GM23338 (cell line): ENCODE results near the gene VPREB3. TPM values are rescaled to one million over a fixed set of nuclear protein-coding genes. Genes with fewer than 3 reads are reported as not detected.

ENCODE experiments used
- ATAC-seq: fragments of 200-7000 bp; cut with Tn5 transposase; 3 replicates; pipeline ENCODE4 v1.9.1; 2020
- DNase-seq: peaks from one replicate; pipeline ENCODE4 v3.0.0-alpha.2; 2015; ENCODE audit warnings: low spot score
- H2AFZ ChIP-seq: fragments of 200-600 bp; sonication (generic); 2 replicates; pipeline ENCODE4 v1.8.0; 2016; ENCODE audit warnings: antibody characterized with exemption, mild to moderate bottlenecking, moderate library complexity
- H3F3A ChIP-seq: fragments of 200-600 bp; sonication (generic); replicated peaks from 2 replicates; pipeline ENCODE4 v1.8.0; 2017; ENCODE audit warnings: antibody characterized with exemption, mixed run types, low read depth
- H3K27ac ChIP-seq: fragments of 200-600 bp; sonication (generic); 2 replicates; pipeline ENCODE4 v1.6.1; 2016; ENCODE audit warnings: low read depth
- H3K27me3 ChIP-seq: fragments of 200-600 bp; sonication (generic); 2 replicates; pipeline ENCODE4 v1.8.0; 2016; ENCODE audit warnings: mild to moderate bottlenecking, mixed run types, moderate library complexity; ENCODE audit not compliant: insufficient read depth
- H3K36me3 ChIP-seq: fragments of 200-600 bp; sonication (generic); 2 replicates; pipeline ENCODE4 v1.8.0; 2016; ENCODE audit warnings: mild to moderate bottlenecking; ENCODE audit not compliant: insufficient read depth
- H3K4me1 ChIP-seq: fragments of 200-600 bp; sonication (generic); 2 replicates; pipeline ENCODE4 v1.8.0; 2016; ENCODE audit warnings: mild to moderate bottlenecking, moderate library complexity; ENCODE audit not compliant: insufficient read depth
- H3K4me2 ChIP-seq: fragments of 200-600 bp; sonication (generic); 2 replicates; pipeline ENCODE4 v1.7.1; 2017; ENCODE audit warnings: mixed run types
- H3K4me3 ChIP-seq: fragments of 200-600 bp; sonication (generic); 2 replicates; pipeline ENCODE4 v1.6.1; 2016; ENCODE audit warnings: mixed run types
- H3K79me2 ChIP-seq: fragments of 200-600 bp; sonication (generic); replicated peaks from 2 replicates; pipeline ENCODE4 v1.8.0; 2017; ENCODE audit warnings: mild to moderate bottlenecking; ENCODE audit not compliant: insufficient read depth
- H3K9me2 ChIP-seq: fragments of 200-600 bp; sonication (generic); 2 replicates; pipeline ENCODE4 v1.8.0; 2017; ENCODE audit not compliant: insufficient read depth
- H4K20me1 ChIP-seq: fragments of 200-600 bp; sonication (generic); replicated peaks from 2 replicates; pipeline ENCODE4 v1.8.0; 2017; ENCODE audit warnings: mild to moderate bottlenecking; ENCODE audit not compliant: insufficient read depth
- H3K27ac Mint-ChIP-seq: 2 replicates; pipeline ENCODE4 v1.8.0; 2020; ENCODE audit warnings: inconsistent platforms, mild to moderate bottlenecking, moderate library complexity, mixed read lengths
- H3K27me3 Mint-ChIP-seq: 3 replicates; pipeline ENCODE4 v1.8.0; 2022; ENCODE audit warnings: low read depth, mild to moderate bottlenecking, moderate library complexity, mixed read lengths, inconsistent platforms; ENCODE audit not compliant: insufficient read depth, poor library complexity
- H3K36me3 Mint-ChIP-seq: 3 replicates; pipeline ENCODE4 v1.8.0; 2021; ENCODE audit warnings: low read depth, mild to moderate bottlenecking, inconsistent platforms, moderate library complexity, mixed read lengths
- H3K4me1 Mint-ChIP-seq: 3 replicates; pipeline ENCODE4 v1.8.0; 2020; ENCODE audit warnings: mild to moderate bottlenecking, inconsistent platforms, mixed read lengths
- H3K4me3 Mint-ChIP-seq: 3 replicates; pipeline ENCODE4 v1.8.0; 2021; ENCODE audit warnings: moderate library complexity, mild to moderate bottlenecking, inconsistent platforms, mixed read lengths
- H3K9me3 Mint-ChIP-seq: 3 replicates; pipeline ENCODE4 v1.8.0; 2020; ENCODE audit warnings: moderate library complexity, mild to moderate bottlenecking, inconsistent platforms, mixed read lengths
- POLR2AphosphoS5 ChIP-seq: IDR thresholded peaks from 2 replicates; pipeline ENCODE4 v1.6.1; 2016; ENCODE audit warnings: antibody characterized with exemption, low read depth
- polyA plus RNA-seq: library from polyadenylated mRNA; unstranded; fragments of >200 nt; fragmentation: Nextera tagmentation; extraction: Ambion mirVana; gene quantifications from 2 replicates; pipeline ENCODE4 v1.2.1, GENCODE V29; 2016
- total RNA-seq: library from RNA; depleted of rRNA; stranded (reverse); fragments of >200 nt; shearing (Covaris generic); gene quantifications from 2 replicates; pipeline ENCODE4 v1.2.3, GENCODE V29; 2014; rRNA removed
- TF ChIP-seq, protein P1 (sequence below), 2 experiments: fragments of 200-600 bp in 1 of 2; sonication (generic) in 1 of 2; conservative IDR thresholded peaks; 2 replicates each; pipeline versions ENCODE4 v1.5.1 to v1.6.1; 2016 to 2017; ENCODE audit warnings: antibody characterized with exemption in 2 of 2, low read depth in 2 of 2, mild to moderate bottlenecking in 2 of 2, moderate library complexity in 1 of 2

Gene VPREB3
- total and polyA plus RNA-seq, 2 experiments from 2014 or later: 1.1 TPM; not detected in 1

DNA sequence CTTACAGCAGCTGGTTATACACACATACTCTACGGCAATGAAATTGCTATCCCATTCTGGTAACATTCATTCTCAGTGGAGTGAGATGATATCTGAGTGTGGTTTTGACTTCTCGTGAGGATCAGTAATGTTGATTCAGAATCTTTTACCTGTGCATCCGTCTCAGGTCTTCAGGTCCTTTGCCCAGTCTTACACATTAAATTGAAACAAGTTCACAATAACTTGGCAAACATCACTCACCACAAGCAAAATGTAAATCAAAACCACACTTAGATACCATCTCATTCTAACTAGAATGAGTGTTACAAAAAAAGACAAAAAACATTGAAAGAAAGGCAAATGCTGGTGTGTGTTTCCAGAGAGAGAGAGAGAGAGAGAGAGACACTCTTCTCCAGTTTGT, 49.4 kb downstream of the VPREB3 start:
- peaks cover 48% of the 10 kb centered on the region for H3K79me2 ChIP-seq
- DNase-seq: no peak
- H3K4me1 Mint-ChIP-seq: no peaks in the 10 kb centered on the region

DNA sequence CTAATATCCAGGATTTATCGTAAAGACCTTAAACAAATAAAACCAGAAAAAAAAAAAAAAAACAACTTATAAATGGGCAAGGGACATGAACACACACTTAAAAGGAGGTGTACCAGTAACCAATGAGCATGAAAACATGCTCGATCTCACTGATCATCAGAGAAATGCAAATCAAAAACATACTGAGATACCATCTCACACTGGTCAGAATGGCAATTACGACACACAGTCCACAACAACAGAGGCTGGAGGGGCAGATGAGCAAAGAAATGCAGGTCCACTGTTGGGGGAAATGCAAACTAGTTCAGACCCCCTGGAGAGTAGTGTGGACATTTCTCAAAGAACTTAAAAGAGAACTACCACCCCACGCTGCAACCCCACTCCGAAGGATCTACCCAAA, 50.2 kb downstream of the VPREB3 start:
- Histone ChIP-seq H3K4me2 (no peak overlapping the region), H3K36me3 (peaks cover 54% of the 10 kb centered on the region), H2AFZ (no peak overlapping the region), H3K4me3 (no peak overlapping the region), H3K9me2 (no peaks in the 10 kb centered on the region), H4K20me1 (peaks cover 58% of the 10 kb centered on the region), H3K79me2 (peaks cover 48% of the 10 kb centered on the region), H3K4me1 (no peaks in the 10 kb centered on the region), H3F3A (peaks cover 2% of the 10 kb centered on the region; the same call in 1 of the 2 replicates), H3K27ac (no peak overlapping the region), H3K27me3 (no peaks in the 10 kb centered on the region)
- no peaks in the 10 kb centered on the region for H3K4me1 Mint-ChIP-seq
- DNase-seq (no peak), ATAC-seq (no peak)
- H3K4me3 Mint-ChIP-seq: no peak overlapping the region
- no peaks in the 10 kb centered on the region for H3K9me3 Mint-ChIP-seq
- H3K27ac Mint-ChIP-seq: no peak overlapping the region
- peaks cover 1% of the 10 kb centered on the region for H3K27me3 Mint-ChIP-seq
- H3K36me3 Mint-ChIP-seq: peaks cover 46% of the 10 kb centered on the region
- TF ChIP-seq, protein P1, sequence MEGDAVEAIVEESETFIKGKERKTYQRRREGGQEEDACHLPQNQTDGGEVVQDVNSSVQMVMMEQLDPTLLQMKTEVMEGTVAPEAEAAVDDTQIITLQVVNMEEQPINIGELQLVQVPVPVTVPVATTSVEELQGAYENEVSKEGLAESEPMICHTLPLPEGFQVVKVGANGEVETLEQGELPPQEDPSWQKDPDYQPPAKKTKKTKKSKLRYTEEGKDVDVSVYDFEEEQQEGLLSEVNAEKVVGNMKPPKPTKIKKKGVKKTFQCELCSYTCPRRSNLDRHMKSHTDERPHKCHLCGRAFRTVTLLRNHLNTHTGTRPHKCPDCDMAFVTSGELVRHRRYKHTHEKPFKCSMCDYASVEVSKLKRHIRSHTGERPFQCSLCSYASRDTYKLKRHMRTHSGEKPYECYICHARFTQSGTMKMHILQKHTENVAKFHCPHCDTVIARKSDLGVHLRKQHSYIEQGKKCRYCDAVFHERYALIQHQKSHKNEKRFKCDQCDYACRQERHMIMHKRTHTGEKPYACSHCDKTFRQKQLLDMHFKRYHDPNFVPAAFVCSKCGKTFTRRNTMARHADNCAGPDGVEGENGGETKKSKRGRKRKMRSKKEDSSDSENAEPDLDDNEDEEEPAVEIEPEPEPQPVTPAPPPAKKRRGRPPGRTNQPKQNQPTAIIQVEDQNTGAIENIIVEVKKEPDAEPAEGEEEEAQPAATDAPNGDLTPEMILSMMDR (conservative IDR thresholded peaks at IDR 0.05; ENCODE audit: low read depth in 2 of 2): no peak

More for the DNA sequence above, 49.4 kb downstream of the VPREB3 start:
- Histone ChIP-seq H3K27me3 (no peaks in the 10 kb centered on the region), H3K27ac (no peak overlapping the region), H3K4me1 (no peaks in the 10 kb centered on the region), H3K4me3 (no peak overlapping the region), H3K4me2 (no peak overlapping the region), H3F3A (peaks cover 4% of the 10 kb centered on the region; the same call in 1 of the 2 replicates), H3K36me3 (peaks cover 61% of the 10 kb centered on the region), H4K20me1 (peaks cover 58% of the 10 kb centered on the region), H3K9me2 (no peaks in the 10 kb centered on the region), H2AFZ (no peak overlapping the region)
- Mint-ChIP-seq H3K27ac (no peak overlapping the region), H3K36me3 (peaks cover 53% of the 10 kb centered on the region), H3K27me3 (peaks cover 1% of the 10 kb centered on the region), H3K9me3 (no peaks in the 10 kb centered on the region), H3K4me3 (no peak overlapping the region)
- ATAC-seq: no peak
- no peak for TF ChIP-seq POLR2AphosphoS5

Other genes with a start within 250 kb of the VPREB3 start
- not detected in 2 replicates for gene IGLL1, start 174.1 kb downstream of the VPREB3 start, total RNA-seq
- gene IGLL1, start 174.1 kb downstream of the VPREB3 start, polyA plus RNA-seq: not detected in 2 replicates
- gene DRICH1, start 122.1 kb downstream of the VPREB3 start, total RNA-seq: not detected in 2 replicates
- gene DRICH1, start 122.1 kb downstream of the VPREB3 start, polyA plus RNA-seq: not detected in 2 replicates
- gene RGL4, start 63.4 kb downstream of the VPREB3 start, total RNA-seq: not detected in 2 replicates
- 0.07 and 0.16 TPM in 2 replicates for gene RGL4, start 63.4 kb downstream of the VPREB3 start, polyA plus RNA-seq
- gene ZNF70, start 3.3 kb downstream of the VPREB3 start, total RNA-seq: 2.6 TPM in 2 replicates
- gene ZNF70, start 3.3 kb downstream of the VPREB3 start, polyA plus RNA-seq: 0.19 and 0.45 TPM in 2 replicates
- 3.6 and 5.7 TPM in 2 replicates for gene C22orf15, start 8.6 kb upstream of the VPREB3 start, total RNA-seq
- gene C22orf15, start 8.6 kb upstream of the VPREB3 start, polyA plus RNA-seq: 9.3 and 10.1 TPM in 2 replicates
- gene CHCHD10, start 13.5 kb upstream of the VPREB3 start, total RNA-seq: 1.2 and 11.4 TPM in 2 replicates
- 101 and 113 TPM in 2 replicates for gene CHCHD10, start 13.5 kb upstream of the VPREB3 start, polyA plus RNA-seq
- gene MMP11, start 18.4 kb upstream of the VPREB3 start, total RNA-seq: 12.1 and 17.4 TPM in 2 replicates
- 4.9 and 5.3 TPM in 2 replicates for gene MMP11, start 18.4 kb upstream of the VPREB3 start, polyA plus RNA-seq
- gene SMARCB1, start 32.5 kb upstream of the VPREB3 start, total RNA-seq: 115 and 132 TPM in 2 replicates
- gene SMARCB1, start 32.5 kb upstream of the VPREB3 start, polyA plus RNA-seq: 113 and 114 TPM in 2 replicates
- gene DERL3, start 84.6 kb upstream of the VPREB3 start, total RNA-seq: 10.6 and 13.6 TPM in 2 replicates
- 16.6 and 19.5 TPM in 2 replicates for gene DERL3, start 84.6 kb upstream of the VPREB3 start, polyA plus RNA-seq
- 15.1 and 21.8 TPM in 2 replicates for gene SLC2A11, start 103.5 kb upstream of the VPREB3 start, total RNA-seq
- gene SLC2A11, start 103.5 kb upstream of the VPREB3 start, polyA plus RNA-seq: 7.1 and 7.4 TPM in 2 replicates
- 800 and 881 TPM in 2 replicates for gene MIF, start 140.0 kb upstream of the VPREB3 start, total RNA-seq
- 5,205 and 5,707 TPM in 2 replicates for gene MIF, start 140.0 kb upstream of the VPREB3 start, polyA plus RNA-seq
- gene GSTT2B, start 206.8 kb upstream of the VPREB3 start, total RNA-seq: 5.7 TPM in 2 replicates
- gene GSTT2B, start 206.8 kb upstream of the VPREB3 start, polyA plus RNA-seq: 16.4 and 17.2 TPM in 2 replicates
- 1.5 and 2.1 TPM in 2 replicates for gene DDTL, start 212.5 kb upstream of the VPREB3 start, total RNA-seq
- gene DDTL, start 212.5 kb upstream of the VPREB3 start, polyA plus RNA-seq: 3.3 and 3.7 TPM in 2 replicates
- gene DDT, start 220.0 kb upstream of the VPREB3 start, total RNA-seq: 124 and 150 TPM in 2 replicates
- 216 and 232 TPM in 2 replicates for gene DDT, start 220.0 kb upstream of the VPREB3 start, polyA plus RNA-seq
- gene GSTT2, start 225.7 kb upstream of the VPREB3 start, total RNA-seq: not detected in 2 replicates
- gene GSTT2, start 225.7 kb upstream of the VPREB3 start, polyA plus RNA-seq: 0.44 and 1.3 TPM in 2 replicates